Measurements from ENCODE around the gene TTC32.
"Not testable (repeated sequence)": the region's sequence is repeated elsewhere in the genome, so short reads cannot be mapped to it uniquely, and the experiment has no call there.

The TTC32 gene

GRCh38 chr2:19894134-19894792, 7.5 kb downstream of the TTC32 start:
- H2AFZ ChIP-seq (ENCODE audit: low read length): no peak overlapping the region
- H3K4me1 ChIP-seq (ENCODE audit: insufficient read depth, low read length, severe bottlenecking): peaks cover 19% of the 10 kb centered on the region
- H4K20me1 ChIP-seq (ENCODE audit: insufficient read depth, low read length): no peaks in the 10 kb centered on the region
- H3K9me3 ChIP-seq (ENCODE audit: low read length): no peaks in the 10 kb centered on the region
- peaks cover 18% of the 10 kb centered on the region for H3K79me2 ChIP-seq (ENCODE audit: insufficient read depth, low read length)
- H3K4me2 ChIP-seq (ENCODE audit: low read length): no peak overlapping the region
- no peak overlapping the region for H3K4me3 ChIP-seq (ENCODE audit: low read depth, low read length, poor library complexity, severe bottlenecking)
- no peak overlapping the region for H3K27ac ChIP-seq (ENCODE audit: low read depth, low read length, poor library complexity, severe bottlenecking)
- TF ChIP-seq EZH2 (IDR thresholded peaks at IDR 0.05; ENCODE audit: borderline replicate concordance, low read length) (no peak), CTCF (IDR thresholded peaks at IDR 0.05; ENCODE audit: low read length) (no peak)
- no peak overlapping the region for H3K9ac ChIP-seq (ENCODE audit: low read length)
- H3F3A ChIP-seq (ENCODE audit: insufficient read depth, low read length): no peaks in the 10 kb centered on the region
- no peaks in the 10 kb centered on the region for H3K9me2 ChIP-seq (ENCODE audit: low read depth, low read length)
- peaks cover 10% of the 10 kb centered on the region for H3K36me3 ChIP-seq (ENCODE audit: insufficient read depth, low read length)
- H3K27me3 ChIP-seq (ENCODE audit: insufficient read depth, low read length): no peaks in the 10 kb centered on the region

DNA sequence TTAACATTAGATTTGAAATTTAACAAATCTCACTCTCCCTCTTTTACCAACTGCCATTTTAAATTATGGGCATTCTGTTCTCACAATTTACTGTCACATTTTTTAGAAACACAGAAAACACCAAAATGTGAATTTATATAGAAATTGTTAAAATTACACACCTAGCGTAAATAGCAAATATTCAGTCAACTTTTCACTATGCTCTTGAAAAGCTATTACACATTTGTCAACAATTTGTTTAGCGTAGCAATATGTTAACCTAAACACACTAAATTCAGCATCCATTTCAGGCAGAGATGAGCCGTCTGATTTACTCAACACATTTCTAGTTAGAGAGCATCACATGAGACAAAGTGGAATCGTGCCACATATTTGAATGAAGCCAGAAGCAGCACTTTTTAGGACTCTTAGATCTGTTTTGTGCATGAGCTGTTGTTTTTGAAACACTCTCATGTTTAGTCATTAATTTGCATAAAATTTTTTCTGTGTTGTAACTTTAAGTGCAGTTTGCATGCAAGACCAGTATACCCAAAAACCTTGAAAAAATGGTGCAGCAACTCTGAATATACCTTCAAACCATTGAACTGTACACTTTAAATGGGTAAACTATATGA, 8.2 kb downstream of the TTC32 start:
- no peaks in the 10 kb centered on the region for H4K20me1 ChIP-seq (ENCODE audit: insufficient read depth, low read length)
- TF ChIP-seq EZH2 (IDR thresholded peaks at IDR 0.05; ENCODE audit: borderline replicate concordance, low read length) (no peak), CTCF (IDR thresholded peaks at IDR 0.05; ENCODE audit: low read length) (no peak)
- no peak overlapping the region for H3K4me2 ChIP-seq (ENCODE audit: low read length)
- H3K27me3 ChIP-seq (ENCODE audit: insufficient read depth, low read length): no peaks in the 10 kb centered on the region
- H3K36me3 ChIP-seq (ENCODE audit: insufficient read depth, low read length): peaks cover 10% of the 10 kb centered on the region
- H3K79me2 ChIP-seq (ENCODE audit: insufficient read depth, low read length): peaks cover 13% of the 10 kb centered on the region; the same call in 1 of the 2 replicates
- H3K9me3 ChIP-seq (ENCODE audit: low read length): no peaks in the 10 kb centered on the region
- no peaks in the 10 kb centered on the region for H3K9me2 ChIP-seq (ENCODE audit: low read depth, low read length)
- H2AFZ ChIP-seq (ENCODE audit: low read length): no peak overlapping the region
- H3K9ac ChIP-seq (ENCODE audit: low read length): no peak overlapping the region
- H3K27ac ChIP-seq (ENCODE audit: low read depth, low read length, poor library complexity, severe bottlenecking): no peak overlapping the region
- H3K4me3 ChIP-seq (ENCODE audit: low read depth, low read length, poor library complexity, severe bottlenecking): no peak overlapping the region
- peaks cover 14% of the 10 kb centered on the region for H3K4me1 ChIP-seq (ENCODE audit: insufficient read depth, low read length, severe bottlenecking)
- H3F3A ChIP-seq (ENCODE audit: insufficient read depth, low read length): no peaks in the 10 kb centered on the region

DNA sequence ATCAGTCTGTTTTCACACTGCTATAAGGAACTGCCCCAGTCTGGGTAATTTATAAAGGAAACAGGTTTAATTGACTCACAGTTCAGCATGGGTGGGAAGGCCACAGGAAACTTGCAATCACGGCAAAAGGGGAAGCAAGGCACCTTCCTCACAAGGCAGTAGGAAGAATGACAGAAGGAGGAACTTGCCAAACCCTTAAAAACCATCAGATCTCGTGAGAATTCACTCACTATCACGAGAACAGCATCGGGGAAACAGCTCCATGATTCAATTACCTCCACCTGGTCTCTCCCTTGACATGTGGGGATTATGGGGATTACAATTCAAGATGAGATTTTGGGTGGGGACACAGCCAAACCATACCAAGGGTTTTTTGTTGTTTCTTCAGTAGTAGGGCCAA, 9.8 kb downstream of the TTC32 start:
- not testable (repeated sequence) for H2AFZ ChIP-seq (ENCODE audit: low read length); H3K9ac ChIP-seq (ENCODE audit: low read length); H3F3A ChIP-seq (ENCODE audit: insufficient read depth, low read length); H3K27ac ChIP-seq (ENCODE audit: low read depth, low read length, poor library complexity, severe bottlenecking); H3K27me3 ChIP-seq (ENCODE audit: insufficient read depth, low read length); H3K4me3 ChIP-seq (ENCODE audit: low read depth, low read length, poor library complexity, severe bottlenecking); H3K4me2 ChIP-seq (ENCODE audit: low read length); H4K20me1 ChIP-seq (ENCODE audit: insufficient read depth, low read length); H3K9me2 ChIP-seq (ENCODE audit: low read depth, low read length); H3K4me1 ChIP-seq (ENCODE audit: insufficient read depth, low read length, severe bottlenecking); H3K9me3 ChIP-seq (ENCODE audit: low read length); H3K36me3 ChIP-seq (ENCODE audit: insufficient read depth, low read length); H3K79me2 ChIP-seq (ENCODE audit: insufficient read depth, low read length)

GRCh38 chr2:19890104-19890503, 11.7 kb downstream of the TTC32 start:
- Histone ChIP-seq H2AFZ (ENCODE audit: low read length) (no peak overlapping the region), H3F3A (ENCODE audit: insufficient read depth, low read length) (no peaks in the 10 kb centered on the region), H3K36me3 (ENCODE audit: insufficient read depth, low read length) (peaks cover 10% of the 10 kb centered on the region), H4K20me1 (ENCODE audit: insufficient read depth, low read length) (no peaks in the 10 kb centered on the region), H3K9me2 (ENCODE audit: low read depth, low read length) (no peaks in the 10 kb centered on the region), H3K79me2 (ENCODE audit: insufficient read depth, low read length) (no peaks in the 10 kb centered on the region; the same call in 1 of the 2 replicates), H3K9ac (ENCODE audit: low read length) (no peak overlapping the region), H3K27ac (ENCODE audit: low read depth, low read length, poor library complexity, severe bottlenecking) (no peak overlapping the region), H3K27me3 (ENCODE audit: insufficient read depth, low read length) (no peaks in the 10 kb centered on the region), H3K9me3 (ENCODE audit: low read length) (no peaks in the 10 kb centered on the region), H3K4me3 (ENCODE audit: low read depth, low read length, poor library complexity, severe bottlenecking) (no peak overlapping the region), H3K4me1 (ENCODE audit: insufficient read depth, low read length, severe bottlenecking) (no peaks in the 10 kb centered on the region), H3K4me2 (ENCODE audit: low read length) (no peak overlapping the region)
- no peak for TF ChIP-seq EZH2 (IDR thresholded peaks at IDR 0.05; ENCODE audit: borderline replicate concordance, low read length)
- TF ChIP-seq CTCF (IDR thresholded peaks at IDR 0.05; ENCODE audit: low read length): no peak

Measured in OCI-LY1 (cell line).